Choroid plexus epithelial cell (primary cell): Measurements from ENCODE around the gene RABGAP1L.

Experiments used
- DNase-seq: peaks from one replicate; pipeline ENCODE4 v3.0.0-alpha.2; 2010; ENCODE audit warnings: low read depth
- H3K4me3 ChIP-seq: 2 replicates; pipeline ENCODE4 v1.5.1; 2011; ENCODE audit warnings: low read depth, mild to moderate bottlenecking, control low read depth, low read length, moderate library complexity
- CTCF ChIP-seq: conservative IDR thresholded peaks from 2 replicates; pipeline ENCODE4 v1.5.1; 2011; ENCODE audit warnings: low read depth, mild to moderate bottlenecking, control low read depth, inconsistent platforms, low read length, moderate library complexity

Gene RABGAP1L

GRCh38 chr1:174712541-174712940 lies 553.2 kb downstream of the RABGAP1L start:
- DNase-seq, result peak; percentile 46
- no peak for TF ChIP-seq CTCF
- no peak overlapping the region for H3K4me3 ChIP-seq

- no peak for TF ChIP-seq CTCF
- no peak for DNase-seq
- H3K4me3 ChIP-seq, result no peak overlapping the region
Measured at GRCh38 chr1:174713796-174714195, 554.5 kb downstream of the RABGAP1L start.

GRCh38 chr1:174719194-174719593 lies 559.9 kb downstream of the RABGAP1L start:
- no peak overlapping the region for H3K4me3 ChIP-seq
- DNase-seq, result no peak
- no peak for TF ChIP-seq CTCF

GRCh38 chr1:174720618-174721017 lies 561.3 kb downstream of the RABGAP1L start:
- DNase-seq, result no peak
- TF ChIP-seq CTCF, result no peak

GRCh38 chr1:174721246-174721645 lies 561.9 kb downstream of the RABGAP1L start:
- H3K4me3 ChIP-seq, result no peak overlapping the region
- no peak for TF ChIP-seq CTCF
- DNase-seq, result no peak

More at GRCh38 chr1:174720618-174721017, 561.3 kb downstream of the RABGAP1L start:
- no peak overlapping the region for H3K4me3 ChIP-seq

GRCh38 chr1:174723816-174724215 lies 564.5 kb downstream of the RABGAP1L start:
- no peak for TF ChIP-seq CTCF
- H3K4me3 ChIP-seq, result no peak overlapping the region
- no peak for DNase-seq

GRCh38 chr1:174724219-174724618 lies 564.9 kb downstream of the RABGAP1L start:
- no peak for DNase-seq
- TF ChIP-seq CTCF, result no peak
- no peak overlapping the region for H3K4me3 ChIP-seq
